HCT116 (cell line): ENCODE measurements around the gene PDLIM5. TPM values are rescaled to one million over a fixed set of nuclear protein-coding genes. Genes with fewer than 3 reads are reported as not detected.

Source experiments
- ATAC-seq: fragments of 200-7000 bp; cut with Tn5 transposase; 2 replicates; pipeline ENCODE4 v1.9.1; 2020; ENCODE audit warnings: mild to moderate bottlenecking, moderate library complexity
- BruUV-seq: library from RNA; stranded (reverse); fragments of 400-500 nt; replicated peaks from 2 replicates; lab custom pipeline; 2021; lab: Mats Ljungman, UMichigan
- CTCF ChIA-PET: fragments of 300-600 bp; sonication (Branson Sonifier 250); formaldehyde crosslinking; loops from one replicate; lab custom pipeline; 2021; ENCODE audit warnings: antibody characterized with exemption; lab: Charles Lee
- POLR2A ChIA-PET: fragments of 300-600, 350-600 bp; sonication (Branson Sonifier 250); formaldehyde crosslinking; loops from one replicate; lab custom pipeline; 2021; ENCODE audit warnings: antibody characterized with exemption; lab: Charles Lee
- RAD21 ChIA-PET, 2 experiments: fragments of 300-600 bp; sonication (Branson Sonifier 250); formaldehyde crosslinking; loops; one replicate each; lab custom pipeline; 2023; ENCODE audit warnings: low total read pairs in 2 of 2; ENCODE audit not compliant: uncharacterized antibody in 2 of 2, unreplicated experiment in 2 of 2, low non-redundant PET in 1 of 2; lab: Charles Lee
- DNase-seq: peaks from one replicate; pipeline ENCODE4 v3.0.0-alpha.2; 2010; ENCODE audit warnings: low read depth, low spot score
- H2AFZ ChIP-seq: fragments of 200-600 bp; shearing (Covaris generic), sonication (generic); 2 replicates; pipeline ENCODE4 v1.6.1; 2017; ENCODE audit warnings: low read depth, mixed run types, mixed read lengths, antibody characterized with exemption, low read length; ENCODE audit not compliant: poor library complexity, severe bottlenecking
- H3K27ac ChIP-seq: 2 replicates; pipeline ENCODE4 v1.5.1; 2012; ENCODE audit warnings: low read depth, low read length
- H3K27me3 ChIP-seq: fragments of 200-600 bp; sonication (generic); 2 replicates; pipeline ENCODE4 v1.6.1; 2016; ENCODE audit warnings: mixed run types, low read length, mixed read lengths; ENCODE audit not compliant: insufficient read depth
- H3K36me3 ChIP-seq, 2 experiments: fragments of 200-500 bp in 1 of 2; fragments of 200-600 bp in 1 of 2; sonication (Bioruptor generic) in 1 of 2; sonication (generic) in 1 of 2; 2 replicates each; pipeline versions ENCODE4 v1.5.1 to v1.6.1; 2014 to 2016; ENCODE audit warnings: low read length in 2 of 2, inconsistent platforms in 1 of 2, mixed read lengths in 1 of 2, mixed run types in 1 of 2; ENCODE audit not compliant: insufficient read depth in 2 of 2, control insufficient read depth in 1 of 2
- H3K4me1 ChIP-seq, 2 experiments: fragments of 200-600 bp in 1 of 2; sonication (generic) in 1 of 2; 2 replicates each; pipeline versions ENCODE4 v1.5.1 to v1.6.1; 2012 to 2017; ENCODE audit warnings: low read length in 2 of 2, inconsistent platforms in 1 of 2, mild to moderate bottlenecking in 1 of 2, mixed read lengths in 1 of 2, mixed run types in 1 of 2, moderate library complexity in 1 of 2; ENCODE audit not compliant: insufficient read depth in 2 of 2, control insufficient read depth in 1 of 2
- H3K4me2 ChIP-seq: fragments of 200-600 bp; sonication (generic); 2 replicates; pipeline ENCODE4 v1.6.1; 2017; ENCODE audit warnings: mixed run types, low read length, mixed read lengths
- H3K4me3 ChIP-seq, 2 experiments: fragments of 200-600 bp in 1 of 2; sonication (generic) in 1 of 2; replicated peaks in 1 of 2; 2 replicates each; pipeline ENCODE4 v1.5.1; 2011 to 2016; ENCODE audit warnings: low read length in 2 of 2, control low read depth in 1 of 2, low read depth in 1 of 2, mild to moderate bottlenecking in 1 of 2, mixed read lengths in 1 of 2, mixed run types in 1 of 2
- H3K79me2 ChIP-seq: fragments of 200-600 bp; sonication (generic); 2 replicates; pipeline ENCODE4 v1.6.1; 2017; ENCODE audit warnings: mild to moderate bottlenecking, mixed run types, low read length, moderate library complexity, mixed read lengths; ENCODE audit not compliant: insufficient read depth
- H3K9ac ChIP-seq: fragments of 200-600 bp; sonication (generic); 2 replicates; pipeline ENCODE4 v1.6.1; 2016; ENCODE audit warnings: low read length, mixed read lengths
- H3K9me2 ChIP-seq: fragments of 200-600 bp; sonication (generic), shearing (Covaris generic); 2 replicates; pipeline ENCODE4 v1.6.1; 2017; ENCODE audit warnings: mixed run types, mild to moderate bottlenecking, moderate library complexity; ENCODE audit not compliant: insufficient read depth
- H3K9me3 ChIP-seq, 2 experiments: fragments of 200-500 bp in 1 of 2; fragments of 200-600 bp in 1 of 2; sonication (Bioruptor generic) in 1 of 2; sonication (generic) in 1 of 2; 2 replicates each; pipeline ENCODE4 v1.6.1; 2014 to 2017; ENCODE audit warnings: low read length in 2 of 2, mixed read lengths in 2 of 2, inconsistent platforms in 1 of 2, low read depth in 1 of 2, mild to moderate bottlenecking in 1 of 2, mixed run types in 1 of 2, moderate library complexity in 1 of 2; ENCODE audit not compliant: control insufficient read depth in 1 of 2, insufficient read depth in 1 of 2
- H4K20me1 ChIP-seq: fragments of 200-600 bp; sonication (generic), shearing (Covaris generic); 2 replicates; pipeline ENCODE4 v1.6.1; 2017; ENCODE audit warnings: mixed run types, mild to moderate bottlenecking, moderate library complexity; ENCODE audit not compliant: insufficient read depth
- ATF3 ChIP-seq: IDR thresholded peaks from 2 replicates; pipeline ENCODE4 v1.6.1; 2012
- RAD21 ChIP-seq: IDR thresholded peaks from 2 replicates; pipeline ENCODE4 v1.6.1; 2012; ENCODE audit warnings: low read depth, mild to moderate bottlenecking
- REST ChIP-seq: IDR thresholded peaks from 2 replicates; pipeline ENCODE4 v1.6.1; 2012; ENCODE audit warnings: low read depth
- SRF ChIP-seq: IDR thresholded peaks from 2 replicates; pipeline ENCODE4 v1.6.1; 2012; ENCODE audit warnings: low read depth
- ZNF274 ChIP-seq: fragments of 200-500 bp; sonication (Bioruptor generic); IDR thresholded peaks from 2 replicates; pipeline ENCODE4 v1.6.1; 2014; ENCODE audit warnings: mild to moderate bottlenecking, low read depth, low read length, inconsistent platforms
- intact Hi-C: fragments of 100-400 bp; cut with micrococcal nuclease; formaldehyde crosslinking; loops from 2 replicates; pipeline ENCODE4 v1.10.0; 2022
- total RNA-seq: library from RNA; stranded (reverse); gene quantifications from one replicate; pipeline ENCODE4 v1.2.1, GENCODE V29; 2021; ENCODE audit not compliant: unreplicated experiment

PDLIM5 gene
- total RNA-seq, 1 experiment from 2014 or later, result 130 TPM

DNA sequence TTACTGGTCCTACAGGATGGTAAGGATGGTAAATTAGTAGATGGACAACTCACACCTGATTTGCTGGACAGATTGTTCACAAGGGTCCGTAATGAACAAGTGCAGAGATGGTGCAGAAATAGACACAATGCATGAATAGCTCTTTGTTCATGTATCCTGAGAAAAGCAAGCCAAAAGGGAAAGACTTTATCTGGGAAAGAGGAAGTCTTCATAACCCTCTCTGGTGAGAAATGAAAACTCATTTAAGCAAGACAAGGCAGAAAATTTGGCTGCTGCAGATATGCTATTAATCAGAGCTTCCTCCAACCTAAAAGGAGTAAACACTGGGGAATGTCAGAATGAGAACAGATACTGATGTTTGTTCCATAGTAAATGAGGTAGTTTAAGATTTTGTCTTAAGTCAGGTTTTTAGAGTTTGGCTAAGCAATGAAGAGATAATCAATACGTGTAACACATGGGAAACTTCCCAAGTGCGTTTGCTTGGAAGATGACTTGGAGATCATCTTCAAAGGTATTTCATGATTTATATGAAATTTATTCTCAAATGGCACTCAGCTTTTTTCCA is 153.6 kb downstream of the PDLIM5 start (continued):
- TF ChIP-seq REST (no peak), SRF (no peak), ATF3 (no peak), ZNF274 (no peak), RAD21 (no peak)

DNA sequence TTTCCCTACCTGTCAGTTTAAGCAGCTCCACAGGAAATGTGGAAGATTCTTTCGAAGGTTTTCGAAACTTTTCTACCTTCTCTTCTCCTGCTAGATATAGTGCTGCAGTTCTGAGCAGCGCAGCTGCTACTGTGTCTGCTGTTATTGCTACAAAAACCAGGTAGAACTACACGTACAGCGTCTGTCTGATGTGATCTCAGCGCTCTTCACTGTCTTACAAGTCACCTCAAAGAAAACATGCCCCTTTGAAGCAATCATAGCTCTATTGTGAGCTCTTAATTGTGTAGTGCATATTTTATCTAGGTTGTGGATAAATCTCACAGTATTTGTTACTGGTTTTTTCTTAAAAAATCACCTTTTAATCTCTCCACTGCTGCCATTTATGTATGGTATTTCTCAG is 158.4 kb downstream of the PDLIM5 start:
- H2AFZ ChIP-seq, result no peak overlapping the region
- no peak for TF ChIP-seq REST
- TF ChIP-seq, all 23 proteins: peak for 0
- CTCF ChIA-PET, result no interaction called here
- POLR2A ChIA-PET, result no interaction called here
- DNase-seq, result no peak
- no peaks in the 10 kb centered on the region for H3K9me2 ChIP-seq
- RAD21 ChIA-PET, result no interaction called here
- H3K27ac ChIP-seq, result no peak overlapping the region
- no TSS peak for BruUV-seq
- no peaks in the 10 kb centered on the region for H3K9me3 ChIP-seq
- H3K9ac ChIP-seq, result no peak overlapping the region
- no peak for ATAC-seq
- H3K79me2 ChIP-seq, result no peaks in the 10 kb centered on the region; the same call in 1 of the 2 replicates
- H3K4me2 ChIP-seq, result no peak overlapping the region
- no peaks in the 10 kb centered on the region for H3K27me3 ChIP-seq
- no peak overlapping the region for H3K4me3 ChIP-seq
- no peaks in the 10 kb centered on the region for H4K20me1 ChIP-seq
- no peaks in the 10 kb centered on the region for H3K36me3 ChIP-seq
- no peaks in the 10 kb centered on the region for H3K4me1 ChIP-seq
- intact Hi-C loops, result no loop called here
